Dedifferentiated amniotic fluid mesenchymal stem cell (primary cell): ENCODE results near the gene MTMR2.

Experiments used
- DNase-seq: peaks from one replicate; pipeline ENCODE4 v3.0.0-alpha.2; 2016; ENCODE audit errors: extremely low spot score

Gene MTMR2

GRCh38 chr11:95923728-95924413, at the start of gene MTMR2:
MTMR2 (minus strand) TSS chr11:95924107; CDS start chr11:95923954, 153 bp downstream.
- DNase-seq = peak; percentile 62

- no peak for DNase-seq
These were observed 48.2 kb upstream of the MTMR2 start for GRCh38 chr11:95972060-95972459.

DNA sequence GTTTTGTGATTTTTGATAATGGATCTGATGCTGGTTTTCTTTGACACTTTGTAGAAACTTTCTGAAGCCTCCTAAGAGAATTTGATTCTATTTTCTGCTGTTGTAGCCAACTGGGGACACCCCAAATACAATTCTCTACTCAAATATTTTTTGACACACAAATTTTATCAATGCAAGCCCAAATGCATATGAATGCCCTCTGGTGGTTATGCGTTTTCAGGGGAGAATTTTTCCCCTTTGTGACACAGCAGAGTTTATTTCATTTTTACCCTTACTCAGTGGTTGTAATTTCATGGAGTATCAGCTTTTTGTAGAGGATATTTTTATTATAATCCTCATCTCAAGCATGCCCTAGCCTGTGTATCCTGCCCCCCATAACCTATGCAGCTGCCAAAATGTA, 44.7 kb upstream of the MTMR2 start:
- no peak for DNase-seq

DNA sequence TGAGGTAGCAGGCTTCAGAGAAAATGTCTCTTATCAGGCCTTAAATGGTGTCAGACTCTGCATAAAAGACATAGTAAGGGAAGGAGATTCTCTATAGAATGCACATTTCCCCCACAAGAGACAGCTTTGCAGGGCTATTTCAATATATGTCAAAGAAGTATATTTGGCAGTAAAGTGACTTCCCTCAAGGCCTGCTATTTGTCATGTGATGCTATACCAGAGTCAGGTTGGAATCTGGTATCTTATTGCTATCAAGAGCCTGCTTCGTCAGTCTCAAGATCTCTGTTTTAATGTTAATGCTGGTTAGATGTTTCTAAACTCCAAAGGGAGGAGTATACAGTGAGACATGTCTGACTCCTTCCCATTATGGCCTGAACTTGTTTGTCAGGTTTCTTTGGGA, 40.4 kb upstream of the MTMR2 start:
- no peak for DNase-seq

DNA sequence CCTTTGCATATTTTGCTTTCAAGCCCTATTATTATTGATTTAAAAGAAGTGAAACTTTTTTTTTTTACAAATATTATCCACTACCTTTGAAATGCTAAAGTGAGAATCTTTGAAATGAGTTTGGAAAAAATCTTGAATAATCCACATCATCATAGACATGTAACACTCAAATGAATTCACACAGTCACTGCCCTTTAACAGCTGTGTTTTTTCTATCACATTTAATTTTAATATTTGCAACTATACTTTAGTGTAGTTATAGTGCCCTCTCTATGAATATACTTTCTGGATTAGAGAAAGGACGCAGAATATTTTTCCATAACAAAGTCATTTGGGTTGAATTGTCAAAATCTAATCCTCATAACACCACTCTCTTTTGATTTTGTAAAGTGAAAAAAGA, 37.9 kb upstream of the MTMR2 start:
- no peak for DNase-seq

- no peak for DNase-seq
These were observed 27.0 kb upstream of the MTMR2 start for GRCh38 chr11:95950905-95951304.

GRCh38 chr11:95948637-95949036, 24.7 kb upstream of the MTMR2 start:
- DNase-seq = no peak

DNA sequence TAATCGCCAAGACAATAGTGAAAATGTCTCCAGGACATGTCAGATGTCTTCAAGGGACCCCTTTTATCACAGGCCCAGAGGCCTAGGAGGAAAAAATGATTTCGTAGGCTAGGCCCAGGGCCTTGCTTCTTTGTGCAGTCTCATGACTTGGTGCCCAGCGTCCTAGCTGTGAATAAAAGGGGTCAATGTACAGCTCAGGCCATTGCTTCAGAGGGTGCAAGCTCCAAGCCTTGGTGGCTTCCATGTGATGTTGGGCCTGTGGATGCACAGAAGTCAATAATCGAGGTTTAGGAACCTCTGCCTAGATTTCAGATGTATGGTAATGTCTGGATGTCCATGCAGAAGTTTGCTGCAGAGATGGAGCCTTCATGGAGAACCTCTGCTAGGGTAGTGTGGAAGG, 20.7 kb upstream of the MTMR2 start:
- DNase-seq = no peak

DNA sequence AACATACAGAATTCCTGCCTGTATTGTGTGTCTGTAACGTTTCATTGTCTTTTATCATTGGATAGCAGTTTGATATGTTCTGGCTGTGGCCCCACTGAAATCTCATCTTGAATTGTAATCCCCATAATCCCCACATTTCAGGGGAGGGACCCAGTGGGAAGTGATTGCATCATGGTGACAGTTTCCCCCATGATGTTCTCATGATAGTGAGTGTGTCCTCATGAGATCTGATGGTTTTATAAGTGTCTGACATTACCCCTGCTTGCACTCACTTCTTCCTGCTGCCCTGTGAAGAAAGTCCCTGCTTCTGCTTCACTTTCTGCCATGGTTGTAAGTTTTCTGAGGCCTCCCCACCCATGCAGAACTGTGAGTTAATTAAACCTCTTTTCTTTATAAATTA, 19.6 kb upstream of the MTMR2 start:
- no peak for DNase-seq

- no peak for DNase-seq
These were observed 15.2 kb upstream of the MTMR2 start for GRCh38 chr11:95939091-95939490.

GRCh38 chr11:95937358-95937757, 13.5 kb upstream of the MTMR2 start:
- DNase-seq = no peak

DNA sequence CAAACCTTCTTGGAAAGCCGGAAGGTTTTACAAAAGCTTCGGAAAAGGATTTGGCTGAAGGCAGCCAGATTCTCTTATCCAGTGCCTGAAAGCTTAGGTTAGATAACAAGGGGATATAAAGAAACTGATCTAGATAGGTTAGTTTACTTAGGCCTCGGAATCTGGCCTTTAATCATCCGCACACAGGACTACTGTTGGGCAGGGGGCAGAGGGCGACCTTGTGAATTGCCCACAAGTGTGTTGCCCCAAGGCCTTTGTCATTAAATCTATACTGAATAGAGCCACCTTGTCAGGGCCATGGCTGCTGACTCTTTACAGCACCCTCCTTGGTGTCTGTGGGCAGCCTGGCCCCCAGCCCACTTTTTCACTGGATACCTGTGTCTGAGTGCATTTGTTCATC, 9.7 kb upstream of the MTMR2 start:
- DNase-seq = no peak

DNA sequence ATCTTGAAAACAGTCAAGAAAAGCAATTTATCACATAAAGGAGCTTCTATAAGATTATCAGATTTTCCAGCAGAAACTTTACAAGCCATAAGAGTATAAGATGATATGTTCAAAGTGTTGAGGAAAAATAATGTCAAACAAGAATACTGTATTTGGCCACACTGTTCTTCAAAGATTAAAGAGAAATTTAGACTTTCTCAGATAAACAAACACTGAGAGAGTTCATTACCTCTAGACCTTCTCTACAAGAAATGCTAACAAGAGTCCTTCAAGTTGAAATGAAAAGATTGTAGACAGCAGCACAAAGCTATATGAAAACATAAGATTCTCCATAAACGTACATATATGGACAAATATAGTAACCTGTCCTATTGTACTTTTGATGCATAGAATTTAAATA, 8.0 kb upstream of the MTMR2 start:
- DNase-seq = no peak

DNA sequence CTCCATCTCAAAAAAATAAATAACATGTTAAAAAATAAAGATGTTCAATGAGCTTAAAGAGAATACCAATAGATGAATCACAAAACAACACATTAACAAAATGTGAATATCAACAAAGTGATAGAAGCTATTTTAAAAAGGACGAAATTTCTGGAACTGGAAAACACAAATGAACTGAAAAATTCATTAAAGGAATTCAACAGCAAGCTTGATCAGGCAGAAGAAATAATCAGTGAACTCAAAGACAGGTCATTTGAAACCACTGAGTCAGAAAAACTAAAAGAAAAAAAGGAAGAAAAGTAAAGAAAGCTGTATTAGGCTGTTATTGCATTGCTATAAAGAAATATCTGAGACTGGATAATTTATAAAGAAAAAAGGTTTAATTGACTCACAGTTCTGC, 7.0 kb upstream of the MTMR2 start:
- DNase-seq = no peak

- no peak for DNase-seq
These were observed 2.8 kb upstream of the MTMR2 start for GRCh38 chr11:95926726-95927125.

- no peak for DNase-seq
These were observed 1.1 kb upstream of the MTMR2 start for GRCh38 chr11:95925011-95925410.

- peak; percentile 39 for DNase-seq
These were observed 480 bp upstream of the MTMR2 start for GRCh38 chr11:95924414-95924760.

DNA sequence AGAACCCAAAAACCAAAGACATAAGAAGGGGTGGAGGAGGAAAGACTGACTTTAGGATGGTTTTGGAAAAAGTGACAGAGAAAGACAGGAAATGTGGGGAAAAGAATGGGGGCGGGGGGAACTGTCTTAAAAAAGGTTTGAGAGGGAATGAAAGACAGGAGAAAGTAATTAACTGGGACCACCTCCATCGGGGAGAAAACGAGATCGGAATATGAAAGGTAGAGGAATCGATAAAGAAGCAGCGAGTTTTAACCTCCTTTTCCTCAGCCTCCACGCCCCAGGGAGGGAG, 524 bp downstream of the MTMR2 start:
- DNase-seq = no peak

GRCh38 chr11:95922536-95923438, 1.1 kb downstream of the MTMR2 start:
- DNase-seq = no peak

DNA sequence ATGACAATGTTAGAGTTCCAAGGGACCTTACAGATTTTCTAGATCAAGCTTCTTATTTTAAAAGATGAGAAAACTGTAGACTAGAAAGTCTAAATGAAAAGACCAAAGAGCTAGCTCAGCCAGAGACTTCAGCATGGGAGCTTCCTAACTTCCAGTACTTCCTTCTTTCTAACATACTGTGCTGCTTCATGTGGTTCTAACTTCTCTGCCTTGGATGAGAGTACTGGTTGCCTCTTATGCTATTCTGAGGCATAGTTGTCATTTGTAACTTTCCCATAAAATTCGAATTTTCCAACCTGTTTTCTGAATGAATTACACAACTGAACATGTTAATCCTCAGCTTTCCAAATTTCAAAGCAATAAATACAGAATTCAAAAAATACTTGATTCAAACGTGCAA, 1.8 kb downstream of the MTMR2 start:
- no peak for DNase-seq

GRCh38 chr11:95920460-95921105, 3.3 kb downstream of the MTMR2 start:
- no peak for DNase-seq

DNA sequence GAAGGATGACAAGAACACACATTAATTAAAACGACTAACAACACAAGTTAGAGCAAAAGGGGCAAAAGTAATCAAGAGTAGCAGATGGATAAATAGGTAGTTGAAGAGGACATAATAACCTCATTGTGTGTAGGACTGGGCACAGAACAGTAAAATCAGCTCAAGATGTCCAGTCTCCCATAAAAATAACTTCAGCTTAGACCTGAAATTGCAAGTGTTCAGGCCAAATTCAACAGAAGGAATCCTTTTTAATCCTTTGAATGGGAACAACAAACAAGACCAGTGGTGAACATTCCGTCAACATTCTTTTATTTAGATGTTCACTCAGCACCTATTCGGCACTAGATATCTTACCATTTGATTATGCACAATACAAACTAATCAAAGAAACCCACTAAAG, 4.4 kb downstream of the MTMR2 start:
- DNase-seq = no peak

GRCh38 chr11:95918720-95919119, 5.2 kb downstream of the MTMR2 start:
- no peak for DNase-seq
